ENCODE results near the gene KIF2C.
A peak's percentile ranks its signal among the peaks of the same experiment; 100 is the strongest.
"Not testable (repeated sequence)": the region's sequence is repeated elsewhere in the genome, so short reads cannot be mapped to it uniquely, and the experiment has no call there.

Gene KIF2C

GRCh38 chr1:44798481-44799365 is 59.1 kb downstream of the KIF2C start:
- no peak for DNase-seq (ENCODE audit: low read depth)

DNA sequence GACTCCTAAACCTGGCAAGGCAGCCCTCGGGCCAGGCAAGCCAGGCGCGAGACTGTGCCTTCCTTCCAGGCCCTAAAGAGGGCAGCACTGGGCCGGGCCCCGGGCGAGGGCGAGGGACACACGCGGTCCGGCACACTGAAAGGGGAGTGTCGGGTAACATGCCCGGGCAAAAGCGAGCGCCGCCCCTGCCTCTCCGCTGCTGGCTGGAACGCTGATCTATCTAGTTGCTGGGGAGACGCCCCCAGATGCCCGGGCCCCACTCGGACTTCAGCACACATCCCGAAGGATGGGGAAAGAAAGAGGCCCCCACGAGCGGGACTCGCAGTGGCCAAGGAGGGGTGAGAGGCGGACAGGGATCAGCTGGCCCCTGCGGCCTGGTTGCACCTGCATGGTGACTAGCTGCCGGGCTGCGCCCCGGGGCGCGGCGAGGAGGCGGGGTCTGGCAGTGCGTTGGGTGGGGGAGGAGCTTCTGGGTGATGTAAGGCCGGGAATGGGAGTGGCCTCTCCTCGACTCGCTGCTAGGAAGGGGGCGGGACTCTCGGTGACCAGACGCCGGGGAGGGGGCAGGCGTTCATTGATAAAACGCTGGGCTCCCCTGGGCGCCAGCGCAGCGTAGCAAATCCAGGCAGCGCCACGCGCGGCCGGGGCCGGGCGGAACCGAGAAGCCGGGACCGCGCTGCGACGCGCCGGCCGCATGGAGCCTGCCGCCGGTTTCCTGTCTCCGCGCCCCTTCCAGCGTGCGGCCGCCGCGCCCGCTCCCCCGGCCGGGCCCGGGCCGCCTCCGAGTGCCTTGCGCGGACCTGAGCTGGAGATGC is 60.3 kb downstream of the KIF2C start, which contains the start of gene PLK3:
TSS of gene PLK3 (plus strand) at position 608 of the 815 bp plus-strand sequence. CDS start at position 695, 87 bp downstream.
- DNase-seq (ENCODE audit: low read depth): peak; percentile 96

DNA sequence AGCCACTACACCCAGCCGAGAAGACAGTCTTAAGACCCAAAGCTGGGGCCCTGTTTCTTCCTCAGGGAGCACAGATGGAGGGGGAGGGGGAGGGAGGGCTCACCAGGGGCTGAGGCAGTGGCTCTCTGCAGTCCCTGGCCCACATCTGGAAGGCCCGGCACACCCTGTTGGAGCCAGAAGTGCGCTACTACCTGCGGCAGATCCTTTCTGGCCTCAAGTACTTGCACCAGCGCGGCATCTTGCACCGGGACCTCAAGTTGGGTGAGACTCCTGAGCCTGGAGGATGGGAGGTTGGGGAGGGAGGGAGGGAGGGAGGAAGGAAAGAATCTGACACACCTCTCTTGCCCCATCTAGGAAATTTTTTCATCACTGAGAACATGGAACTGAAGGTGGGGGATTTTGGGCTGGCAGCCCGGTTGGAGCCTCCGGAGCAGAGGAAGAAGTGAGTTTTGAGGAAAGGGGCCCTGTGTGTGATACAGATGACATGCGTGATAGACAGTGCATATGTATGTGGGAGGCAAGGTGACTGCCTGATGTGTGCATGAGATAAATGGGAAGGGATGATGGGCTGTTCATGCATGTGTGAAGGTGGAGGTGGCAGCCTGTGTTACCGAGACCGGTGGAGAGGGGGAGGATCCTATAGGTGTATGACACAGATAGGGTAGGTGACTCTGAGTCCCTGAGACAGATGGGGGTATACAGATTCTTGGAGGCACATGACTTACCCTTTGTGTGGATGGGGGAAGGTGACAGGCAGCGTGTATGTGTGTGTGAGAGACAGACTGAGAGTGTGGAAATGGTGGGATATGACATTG is 62.1 kb downstream of the KIF2C start:
- no peak for DNase-seq (ENCODE audit: low read depth)

DNA sequence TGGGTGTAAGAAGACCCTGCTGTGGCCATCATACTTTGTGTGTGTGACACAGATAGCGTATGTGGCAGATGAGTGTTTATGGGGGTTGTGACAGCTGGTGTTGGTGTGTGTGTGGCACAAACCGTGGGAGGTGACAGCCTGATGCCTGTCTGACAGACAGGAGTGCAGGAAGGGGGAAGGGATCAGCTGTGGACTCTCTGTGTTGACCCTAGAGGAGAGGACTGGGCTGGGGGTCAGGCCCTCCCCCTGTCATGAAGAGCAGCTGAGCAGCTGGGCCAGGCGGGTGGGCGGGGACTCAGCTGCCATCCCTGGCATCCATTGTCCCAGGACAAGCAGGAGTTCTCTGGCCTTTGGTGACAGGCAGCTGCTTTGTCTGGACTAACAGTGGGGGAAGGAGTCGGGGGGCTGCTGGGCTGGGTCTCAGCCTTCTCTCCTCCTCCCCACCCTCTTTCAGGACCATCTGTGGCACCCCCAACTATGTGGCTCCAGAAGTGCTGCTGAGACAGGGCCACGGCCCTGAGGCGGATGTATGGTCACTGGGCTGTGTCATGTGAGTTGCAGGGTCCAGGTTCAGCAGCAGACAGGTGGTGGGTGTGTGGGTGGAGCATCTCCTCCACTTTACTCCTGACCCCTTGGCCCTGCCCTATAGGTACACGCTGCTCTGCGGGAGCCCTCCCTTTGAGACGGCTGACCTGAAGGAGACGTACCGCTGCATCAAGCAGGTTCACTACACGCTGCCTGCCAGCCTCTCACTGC is 62.8 kb downstream of the KIF2C start:
- DNase-seq (ENCODE audit: low read depth): no peak

DNA sequence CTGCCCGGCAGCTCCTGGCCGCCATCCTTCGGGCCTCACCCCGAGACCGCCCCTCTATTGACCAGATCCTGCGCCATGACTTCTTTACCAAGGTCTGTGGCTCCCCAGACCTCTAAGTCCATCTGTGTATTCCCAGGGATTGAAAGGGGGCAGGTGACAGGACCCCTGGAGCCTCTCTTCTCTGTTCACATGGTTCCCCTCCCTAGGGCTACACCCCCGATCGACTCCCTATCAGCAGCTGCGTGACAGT is 63.4 kb downstream of the KIF2C start:
- DNase-seq (ENCODE audit: low read depth): no peak

- DNase-seq (ENCODE audit: low read depth): no peak
These were observed 63.9 kb downstream of the KIF2C start for GRCh38 chr1:44803312-44804095.

DNA sequence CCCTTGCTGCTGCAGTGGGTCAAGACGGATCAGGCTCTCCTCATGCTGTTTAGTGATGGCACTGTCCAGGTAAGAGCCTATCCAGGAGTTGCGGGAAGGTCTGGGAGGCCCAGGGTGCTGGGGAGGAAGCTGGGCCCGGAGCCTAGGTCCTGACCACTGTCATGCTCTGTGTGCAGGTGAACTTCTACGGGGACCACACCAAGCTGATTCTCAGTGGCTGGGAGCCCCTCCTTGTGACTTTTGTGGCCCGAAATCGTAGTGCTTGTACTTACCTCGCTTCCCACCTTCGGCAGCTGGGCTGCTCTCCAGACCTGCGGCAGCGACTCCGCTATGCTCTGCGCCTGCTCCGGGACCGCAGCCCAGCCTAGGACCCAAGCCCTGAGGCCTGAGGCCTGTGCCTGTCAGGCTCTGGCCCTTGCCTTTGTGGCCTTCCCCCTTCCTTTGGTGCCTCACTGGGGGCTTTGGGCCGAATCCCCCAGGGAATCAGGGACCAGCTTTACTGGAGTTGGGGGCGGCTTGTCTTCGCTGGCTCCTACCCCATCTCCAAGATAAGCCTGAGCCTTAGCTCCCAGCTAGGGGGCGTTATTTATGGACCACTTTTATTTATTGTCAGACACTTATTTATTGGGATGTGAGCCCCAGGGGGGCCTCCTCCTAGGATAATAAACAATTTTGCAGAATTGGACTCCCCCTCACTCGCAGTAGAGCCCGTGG is 65.8 kb downstream of the KIF2C start:
- DNase-seq (ENCODE audit: low read depth): no peak

DNA sequence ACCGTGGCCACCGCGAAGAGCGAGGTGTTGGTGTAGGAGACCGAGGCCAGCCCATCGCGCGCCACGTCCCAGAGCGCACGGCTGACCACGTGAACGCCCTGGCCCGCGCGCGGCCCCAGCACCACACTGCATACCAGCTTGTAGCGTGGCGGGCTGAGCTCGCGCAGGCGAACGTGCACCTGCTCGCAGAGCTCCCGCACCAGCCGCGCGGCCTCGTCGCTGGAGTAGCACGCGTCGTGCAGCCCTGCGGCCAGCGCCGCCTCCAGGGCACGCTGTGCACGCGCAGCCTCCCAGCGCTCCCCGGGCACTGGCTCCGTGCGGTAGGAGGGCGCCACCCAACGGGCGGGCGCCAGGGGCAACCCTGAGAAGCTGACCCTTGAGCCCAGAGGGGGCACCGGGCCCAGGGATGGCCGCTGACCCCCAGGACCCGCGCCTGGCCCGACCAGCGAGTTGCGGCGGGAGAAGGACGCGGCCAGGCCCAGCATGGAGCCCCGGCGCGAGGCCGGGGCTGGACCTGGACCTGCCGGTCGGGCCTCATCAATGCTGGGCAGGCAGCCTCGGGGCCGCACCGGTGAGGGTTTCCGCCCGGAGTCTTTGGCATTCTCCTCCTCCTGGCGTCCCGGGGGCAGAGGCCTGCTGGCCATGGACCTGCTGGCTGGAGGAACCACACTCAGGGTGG is 66.5 kb downstream of the KIF2C start:
- DNase-seq (ENCODE audit: low read depth): no peak

DNA sequence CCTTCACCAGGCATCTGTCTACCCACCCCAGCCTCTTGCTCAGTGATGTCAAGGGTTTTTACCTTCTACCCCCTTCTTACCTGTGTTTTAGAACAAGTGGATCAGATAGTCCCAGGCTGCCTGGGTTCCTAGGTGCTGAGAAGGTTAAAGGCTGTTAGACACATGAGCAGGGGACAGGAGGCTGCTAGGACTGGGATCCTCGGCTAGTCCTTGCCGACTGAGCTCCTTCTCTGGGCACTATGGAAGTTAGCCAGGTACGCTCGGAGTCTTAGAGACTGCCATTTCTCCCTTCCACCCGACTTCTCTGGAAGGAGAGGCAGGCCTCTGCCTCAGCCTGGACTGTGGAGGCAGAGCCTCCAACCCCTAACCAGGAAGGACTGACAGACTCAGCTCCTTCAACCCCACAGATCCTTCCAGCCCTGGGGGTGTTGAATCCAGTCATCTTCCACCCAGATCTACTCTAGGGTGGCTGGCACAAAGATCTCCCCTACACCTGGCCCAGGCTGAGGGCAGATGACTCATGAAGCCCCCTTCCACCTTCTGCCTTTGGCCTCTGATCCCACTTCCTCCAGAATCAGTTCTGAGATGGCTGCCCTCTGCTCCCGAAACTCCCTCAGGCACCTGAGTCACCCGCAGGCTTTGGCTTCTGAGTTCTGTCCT is 67.2 kb downstream of the KIF2C start, which contains the start of gene DYNLT4:
TSS of gene DYNLT4 (minus strand) at position 648 of the 660 bp plus-strand sequence. CDS start 683 bp downstream, outside the sequence.
- no peak for DNase-seq (ENCODE audit: low read depth)

DNA sequence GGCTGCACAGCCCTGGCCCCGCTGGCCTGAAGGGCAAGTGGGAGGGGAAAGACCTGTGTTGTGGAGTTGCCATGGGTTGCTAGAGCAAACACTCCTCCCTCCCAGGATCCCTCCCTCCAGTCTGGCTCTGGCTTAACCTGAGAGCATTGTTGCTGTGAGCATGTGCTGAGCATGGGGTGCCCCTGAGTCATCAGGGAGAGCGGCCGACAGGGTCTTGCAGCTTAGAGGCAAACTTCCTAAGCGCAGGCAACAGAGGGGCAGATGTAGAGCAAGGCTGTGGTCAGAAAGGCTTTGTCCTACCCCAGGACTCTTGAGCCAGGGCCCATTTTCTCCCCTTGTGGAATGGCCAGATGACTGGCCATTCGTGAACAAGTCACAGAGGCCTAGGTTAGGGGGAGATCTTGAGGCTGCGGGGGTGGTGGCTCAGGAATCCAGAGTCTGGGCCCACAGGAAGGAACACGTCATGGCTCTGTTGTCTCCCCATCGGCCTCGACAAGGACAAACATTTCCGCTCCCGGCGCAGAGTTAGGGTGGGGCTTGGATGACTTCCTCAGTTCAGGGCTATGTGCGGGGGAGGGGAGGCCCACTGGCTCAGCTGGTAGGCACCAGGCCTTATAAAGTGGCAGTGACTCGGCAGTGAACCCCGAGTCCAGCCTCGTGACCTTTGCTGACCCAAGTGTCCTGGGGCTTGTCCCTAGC is 67.9 kb downstream of the KIF2C start:
- DNase-seq (ENCODE audit: low read depth): peak; percentile 73

GRCh38 chr1:44808063-44808937 is 68.7 kb downstream of the KIF2C start, which contains the start of gene BTBD19:
Gene BTBD19 (plus strand): TSS chr1:44808523. CDS start chr1:44808821, 298 bp downstream.
- DNase-seq (ENCODE audit: low read depth): no peak

DNA sequence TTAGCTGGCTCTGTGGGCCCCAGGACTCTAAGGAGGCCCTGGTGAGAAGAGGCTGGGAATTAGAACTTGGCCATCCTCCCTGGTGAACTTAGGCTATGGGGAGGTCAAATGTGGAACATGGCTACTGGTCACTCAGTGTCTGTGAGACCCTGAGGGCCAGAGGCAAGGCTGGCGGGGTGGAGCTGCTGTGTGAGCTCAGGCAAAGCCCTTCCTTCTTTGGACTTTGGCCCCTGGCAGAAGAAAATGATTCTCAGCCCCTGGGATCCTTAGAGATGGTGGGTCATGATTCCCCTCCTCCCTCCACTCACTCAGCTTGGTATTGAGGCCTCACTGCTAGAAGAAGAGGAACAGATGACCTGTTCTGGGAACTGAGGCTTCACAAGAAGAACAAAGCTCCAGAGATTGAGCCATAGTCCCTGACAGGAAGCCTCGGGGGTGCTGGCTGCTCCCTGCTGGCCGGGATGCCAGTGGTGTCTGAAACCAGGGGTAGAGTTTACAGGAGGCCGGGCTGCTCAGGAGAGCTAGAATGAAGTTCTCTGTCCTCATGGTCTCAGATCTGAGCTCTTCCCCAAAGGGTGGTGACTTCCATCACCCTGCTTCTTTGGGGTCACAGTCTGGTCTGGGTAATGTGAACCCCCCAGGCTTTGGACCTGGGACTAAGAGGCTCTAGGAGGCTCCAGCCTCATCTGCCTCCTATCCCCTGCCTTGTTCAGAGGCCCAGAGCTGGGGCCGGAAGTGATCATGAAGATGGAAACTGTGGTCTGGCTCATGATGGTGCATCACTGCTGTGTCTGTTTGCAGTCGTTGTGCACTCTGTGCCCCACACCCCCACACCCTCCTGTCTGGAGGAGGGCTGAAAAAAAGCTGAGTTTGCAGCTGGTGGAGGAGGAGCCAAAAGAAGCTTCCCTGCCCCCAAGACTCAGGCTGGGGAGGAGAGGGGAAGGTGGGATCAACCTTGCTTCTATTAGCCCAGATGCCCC is 69.6 kb downstream of the KIF2C start:
- DNase-seq (ENCODE audit: low read depth): peak; percentile 69

GRCh38 chr1:44810101-44810761 is 70.6 kb downstream of the KIF2C start:
- DNase-seq (ENCODE audit: low read depth): no peak

- not testable (repeated sequence) for DNase-seq (ENCODE audit: low read depth)
These were observed 71.1 kb downstream of the KIF2C start for GRCh38 chr1:44810762-44811105.

DNA sequence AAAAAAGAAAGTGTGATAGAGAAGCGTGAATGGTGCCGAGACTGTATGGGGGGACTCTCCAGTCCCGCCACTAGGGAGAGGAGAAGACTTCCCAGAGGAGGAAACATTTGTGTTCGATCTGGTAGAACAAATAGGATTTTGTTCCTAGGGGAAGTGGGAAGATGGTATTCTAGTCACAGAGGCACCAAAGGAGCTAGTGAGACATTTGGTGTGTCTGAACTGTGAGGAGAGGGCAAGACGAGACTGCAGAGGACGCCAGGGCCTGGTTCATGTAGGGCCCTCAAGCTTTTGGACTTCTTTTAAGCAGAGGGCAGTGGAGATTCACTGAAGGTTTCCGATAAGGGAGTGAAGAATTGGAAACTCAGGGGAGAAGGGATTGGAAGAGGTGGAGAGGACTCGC is 71.6 kb downstream of the KIF2C start:
- no peak for DNase-seq (ENCODE audit: low read depth)
